HG03571 (cell line): Measurements from ENCODE around the gene MBNL2.

Experiments used
- ATAC-seq: cut with Tn5 transposase; IDR thresholded peaks from one replicate; pipeline ENCODE4 v1.9.1; 2021; ENCODE audit not compliant: unreplicated experiment

The MBNL2 gene

DNA sequence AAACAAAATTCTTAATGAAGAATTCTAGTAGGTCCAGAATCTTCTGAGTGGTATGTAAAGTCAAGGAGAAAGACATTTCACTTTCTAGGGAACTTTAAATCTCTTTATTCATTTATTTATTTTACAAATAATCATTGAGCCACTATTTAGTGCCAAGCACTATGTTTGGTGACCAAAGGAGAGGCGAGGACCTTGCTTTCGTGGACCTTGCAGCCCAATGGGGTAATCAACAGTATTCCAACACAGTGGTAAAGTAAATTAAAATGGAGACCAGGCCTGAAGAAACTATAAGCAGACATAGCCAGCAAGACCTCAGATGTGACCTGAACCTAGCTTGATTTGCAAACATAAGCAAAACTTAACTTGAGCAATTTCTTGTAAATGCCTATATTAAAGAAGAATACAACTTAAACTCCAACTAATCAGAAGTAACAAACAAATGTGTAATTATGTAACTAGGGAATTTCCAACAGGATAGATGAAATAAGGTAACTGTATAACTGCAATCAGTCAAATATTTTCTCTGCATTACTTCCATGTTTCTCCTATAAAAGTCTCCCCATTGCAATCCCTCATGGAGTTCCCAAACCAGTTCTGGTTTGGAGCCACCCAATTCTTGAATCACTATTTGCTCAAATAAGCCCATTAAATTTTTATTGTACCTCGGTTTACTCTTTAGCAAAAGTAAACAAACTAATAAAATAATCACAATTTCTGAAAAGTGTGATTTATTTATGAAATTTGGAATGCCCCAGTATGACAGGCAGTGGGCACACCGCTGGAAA lies 67.6 kb downstream of the MBNL2 start:
- ATAC-seq: no peak

DNA sequence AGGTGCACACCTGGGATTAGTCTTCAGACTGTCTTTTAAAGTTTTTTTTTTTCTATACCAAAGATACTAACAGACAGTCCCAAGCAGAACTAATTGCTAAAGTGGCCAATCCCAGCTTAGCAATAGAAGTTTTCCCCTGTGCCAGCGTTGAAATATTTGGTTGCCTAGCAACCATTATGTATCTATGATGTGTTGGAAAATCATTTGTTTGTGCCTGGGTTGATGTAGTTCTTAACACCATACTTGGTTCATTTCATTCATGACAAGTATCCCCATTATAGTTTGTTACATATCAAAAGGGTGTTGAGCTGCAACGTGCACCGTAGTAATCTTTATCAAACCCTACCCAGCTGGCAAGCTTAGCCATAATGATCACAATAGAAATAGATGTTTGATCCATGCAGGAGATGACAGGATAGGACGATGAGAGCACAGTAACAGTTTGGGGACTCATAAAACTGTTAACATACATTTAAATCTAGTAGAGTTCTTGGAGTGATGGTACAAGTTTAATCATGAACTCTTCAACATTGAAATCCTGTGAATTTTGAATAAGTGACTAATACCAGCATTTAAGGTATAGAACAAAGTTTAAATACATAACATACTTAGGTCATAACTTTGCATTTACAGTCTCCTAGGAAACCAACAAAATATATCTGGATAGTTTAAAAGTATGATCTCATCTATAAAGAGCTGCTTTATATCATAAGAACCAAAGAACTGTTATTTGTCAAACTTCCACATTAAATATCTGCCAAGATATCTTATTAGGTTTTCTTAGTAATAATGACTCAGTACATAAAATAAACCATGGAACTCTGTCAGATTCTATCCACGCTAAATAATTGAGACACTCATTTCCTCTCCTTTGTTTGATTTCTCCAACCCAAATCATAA lies 73.4 kb downstream of the MBNL2 start:
- ATAC-seq: no peak

DNA sequence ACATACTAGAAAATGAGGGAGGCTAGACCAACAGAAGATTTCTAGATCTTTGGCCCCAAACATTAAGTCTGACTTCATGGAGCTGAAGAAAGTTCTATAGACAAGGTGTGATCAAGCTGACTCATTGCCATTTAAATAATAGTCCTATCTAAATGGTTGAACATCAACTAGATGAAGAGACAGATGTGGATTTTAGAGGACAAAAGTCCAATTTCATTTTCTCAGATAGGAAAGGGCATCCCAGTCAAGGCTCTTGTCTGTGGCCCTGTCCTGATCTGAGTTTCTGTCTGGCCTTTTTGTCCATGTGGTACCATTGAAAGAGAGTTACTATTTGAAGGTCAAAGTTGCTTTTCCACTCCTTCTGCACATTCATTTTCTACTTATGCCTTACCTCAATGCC lies 74.6 kb downstream of the MBNL2 start:
- ATAC-seq: no peak

DNA sequence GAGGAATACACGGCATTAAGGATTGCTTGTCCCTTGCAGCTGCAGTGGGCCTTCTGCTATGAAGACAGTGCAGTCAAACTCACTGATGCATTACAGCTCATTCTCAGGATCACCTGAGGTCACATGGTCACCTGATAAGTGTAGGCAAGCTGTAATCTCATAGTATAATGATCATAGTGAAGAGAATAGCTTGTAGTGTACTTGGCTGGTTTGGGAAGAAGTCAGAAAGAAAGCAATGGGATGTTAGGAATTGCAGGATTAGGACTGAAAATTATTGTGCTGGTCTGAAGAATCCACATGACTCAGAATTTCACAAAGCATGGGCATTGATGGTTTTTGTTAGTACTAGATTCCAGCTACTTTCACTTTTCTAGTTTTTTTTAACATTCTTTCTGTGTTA lies 76.7 kb downstream of the MBNL2 start:
- ATAC-seq: no peak

DNA sequence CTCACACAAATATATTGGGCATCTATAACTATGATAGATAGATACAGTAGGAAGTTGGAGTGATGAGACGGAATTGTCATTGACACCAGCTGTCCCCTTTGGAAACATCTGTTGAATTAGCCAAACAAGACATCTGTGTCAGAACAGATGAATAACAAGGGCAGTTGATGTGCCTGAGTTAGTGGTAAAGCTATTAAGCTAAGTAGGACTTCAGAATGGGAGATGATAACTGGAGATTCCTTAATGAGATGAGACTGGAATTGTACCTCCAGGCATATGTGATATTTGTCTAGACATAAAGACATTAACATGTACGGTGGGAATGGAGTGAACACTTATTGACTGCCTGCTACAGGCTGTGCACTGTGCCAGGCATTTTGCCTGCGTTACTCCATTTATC lies 78.7 kb downstream of the MBNL2 start:
- ATAC-seq: no peak

- no peak for ATAC-seq
Observed at GRCh38 chr13:97301382-97302095, 79.4 kb downstream of the MBNL2 start.

GRCh38 chr13:97302611-97303010 lies 80.5 kb downstream of the MBNL2 start:
- no peak for ATAC-seq

DNA sequence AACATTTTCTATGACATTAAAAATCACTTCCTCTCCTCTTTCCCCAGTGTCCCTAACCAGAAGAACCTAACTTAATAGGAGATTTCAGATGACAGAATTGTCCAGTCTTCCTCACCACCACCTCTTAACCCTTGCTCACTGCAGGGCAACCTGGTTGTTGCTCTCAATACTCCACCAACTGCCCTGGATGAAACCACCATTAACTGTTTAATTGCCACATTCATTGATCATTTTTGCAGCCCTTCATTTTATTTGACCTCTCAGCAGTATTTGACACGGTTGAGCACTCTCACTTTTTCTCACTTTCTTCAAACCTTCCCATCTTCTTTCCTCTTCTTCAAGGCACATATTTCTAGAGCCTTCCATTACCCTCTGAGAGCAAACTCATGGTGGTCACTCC lies 84.0 kb downstream of the MBNL2 start:
- ATAC-seq: no peak

GRCh38 chr13:97306645-97307044 lies 84.5 kb downstream of the MBNL2 start:
- no peak for ATAC-seq

GRCh38 chr13:97307118-97307881 lies 85.2 kb downstream of the MBNL2 start:
- no peak for ATAC-seq

DNA sequence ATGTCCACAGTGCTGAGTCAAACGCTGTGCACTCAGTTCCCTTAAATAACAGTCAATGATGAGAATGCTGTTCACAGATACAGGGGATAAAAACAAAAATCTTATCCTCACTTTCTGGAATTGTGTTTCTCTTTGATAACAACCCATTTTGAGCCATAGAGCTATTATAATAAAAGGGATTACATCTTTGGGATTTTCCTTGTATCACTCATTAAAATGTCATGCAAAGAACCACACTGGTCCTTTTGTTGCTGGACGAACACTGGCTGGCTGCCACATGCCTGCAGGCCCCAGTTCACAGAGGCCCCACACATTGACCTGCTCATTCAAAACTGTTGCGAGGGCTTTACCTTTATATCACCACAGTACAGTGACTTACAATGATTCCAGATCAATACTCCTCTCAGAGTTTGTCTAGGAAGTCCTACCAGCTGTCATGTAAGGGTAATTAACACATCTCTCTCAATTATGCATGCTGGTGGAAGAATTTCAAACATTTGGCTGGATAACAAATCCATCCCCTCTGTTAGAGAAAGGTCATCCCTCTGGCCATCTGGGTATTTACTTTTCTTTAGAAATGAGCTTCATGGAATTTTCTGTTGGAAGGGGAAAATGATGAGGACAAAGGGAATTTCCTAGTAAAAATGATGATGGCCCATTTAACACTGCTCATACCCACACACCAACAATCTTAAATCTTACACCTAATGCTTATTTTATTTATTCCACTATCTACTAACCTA lies 85.9 kb downstream of the MBNL2 start:
- no peak for ATAC-seq

DNA sequence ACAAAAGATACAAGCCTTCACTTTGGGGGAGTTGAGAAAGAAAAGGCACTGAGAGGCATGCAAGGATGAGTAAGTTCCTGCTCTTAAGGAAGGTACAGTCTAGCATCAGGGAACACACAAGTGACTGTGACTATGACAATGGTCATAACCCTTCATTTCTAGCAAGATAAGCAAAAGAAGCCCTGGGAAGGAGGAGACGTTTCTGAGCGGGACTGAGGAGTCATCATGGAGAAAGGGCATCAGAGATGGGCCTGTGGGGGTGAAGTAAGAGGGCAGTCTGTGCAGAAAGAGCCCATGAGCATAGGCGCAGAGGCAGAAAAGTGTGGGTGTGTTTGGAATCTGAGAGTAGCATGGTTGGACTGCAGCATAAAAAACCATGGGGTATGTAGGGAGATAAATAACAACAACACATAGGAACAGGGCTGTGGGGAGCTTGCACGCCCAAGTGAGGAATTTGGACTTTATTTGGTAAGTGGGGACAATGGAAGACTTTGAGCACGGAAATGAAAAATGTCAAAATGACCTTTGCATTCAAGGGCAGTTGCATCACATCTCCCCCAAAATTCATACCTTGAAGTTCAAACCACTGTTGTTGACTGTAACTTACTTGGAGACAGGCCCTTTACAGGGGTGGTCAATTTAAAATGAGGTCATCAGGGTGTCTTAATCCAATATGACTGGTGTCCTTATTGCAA lies 86.7 kb downstream of the MBNL2 start:
- ATAC-seq: no peak

- ATAC-seq: no peak
Observed at GRCh38 chr13:97310809-97311436, 88.8 kb downstream of the MBNL2 start.

DNA sequence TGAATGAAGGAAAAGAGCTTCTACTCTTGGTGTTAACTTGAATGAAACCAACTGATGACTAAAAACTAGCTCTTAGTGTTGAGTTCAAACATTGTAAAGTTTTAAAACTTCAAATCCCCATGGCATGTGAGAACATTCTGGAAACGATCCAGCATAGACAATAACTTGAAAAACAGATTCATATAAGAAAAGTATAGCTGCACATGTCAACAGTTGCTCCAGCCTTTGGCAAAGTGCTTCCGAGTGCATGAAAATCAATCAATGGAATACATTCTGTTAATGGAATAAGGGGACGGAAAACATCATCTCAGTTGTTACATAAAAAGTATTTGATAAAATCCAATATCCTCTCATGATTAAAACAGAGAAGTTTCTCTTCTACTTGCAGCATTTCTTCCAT lies 89.8 kb downstream of the MBNL2 start:
- ATAC-seq: no peak

- no peak for ATAC-seq
Observed at GRCh38 chr13:97313551-97314260, 91.6 kb downstream of the MBNL2 start.

- ATAC-seq: no peak
Observed at GRCh38 chr13:97316390-97316789, 94.3 kb downstream of the MBNL2 start.

GRCh38 chr13:97317933-97318332 lies 95.8 kb downstream of the MBNL2 start:
- no peak for ATAC-seq

DNA sequence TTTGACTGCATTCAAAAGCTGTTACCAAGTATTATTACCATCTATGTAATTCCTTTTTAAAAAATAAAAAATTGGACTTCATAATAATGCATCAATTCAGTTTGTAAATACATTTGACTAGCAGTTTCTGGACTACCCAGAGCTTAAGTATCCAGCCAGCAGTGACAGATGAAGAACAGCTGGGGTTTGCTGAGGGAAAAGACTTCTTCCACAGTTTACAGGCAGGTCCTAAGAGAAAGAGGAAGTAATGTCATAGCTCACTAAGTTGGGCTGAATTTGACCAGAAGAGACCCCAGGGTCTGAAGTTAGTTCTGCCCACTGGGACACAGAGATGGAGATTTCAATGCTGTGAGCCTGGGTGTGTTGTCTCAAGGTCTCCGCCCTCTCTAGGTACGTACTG lies 96.4 kb downstream of the MBNL2 start:
- no peak for ATAC-seq
